Stimulated activated naive CD8-positive, alpha-beta T cell treated with anti-CD3 and anti-CD28 coated beads, Interleukin-15, Interleukin-2, amounts not matched to agents 100 U/mL and 50 U/mL, for 24 hours (primary cell): ENCODE results near the gene ZBTB42.
A peak's percentile ranks its signal among the peaks of the same experiment; 100 is the strongest.
"Not testable (repeated sequence)": the region's sequence is repeated elsewhere in the genome, so short reads cannot be mapped to it uniquely, and the experiment has no call there.

Experiments used
- ATAC-seq: fragments of 150-1000 bp; cut with Tn5 transposase; one replicate; pipeline ENCODE4 v1.10.0; 2021
- DNase-seq: peaks from one replicate; pipeline ENCODE4 v3.0.0; 2021

The ZBTB42 gene

DNA sequence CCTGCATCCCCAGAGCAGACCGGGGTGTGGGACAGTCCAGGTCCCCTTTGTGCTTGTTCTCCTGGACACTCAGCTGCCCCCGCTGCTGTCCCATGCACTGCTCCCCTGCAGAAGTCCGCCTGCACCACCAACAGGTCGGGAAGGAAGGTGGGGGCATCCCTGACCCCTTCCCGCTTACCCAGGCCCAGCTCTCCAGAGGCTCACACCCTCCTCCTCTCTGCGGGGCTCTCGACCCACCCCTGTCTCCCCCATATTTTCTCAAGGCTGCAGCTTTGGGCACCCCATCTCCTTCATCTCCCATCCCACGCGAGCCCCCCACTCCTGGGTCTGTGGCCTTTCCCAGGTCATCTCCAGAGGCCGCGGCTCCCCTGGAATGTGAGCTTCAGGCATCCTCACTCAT lies 9.4 kb downstream of the ZBTB42 start:
- ATAC-seq, result no peak
- DNase-seq, result no peak

DNA sequence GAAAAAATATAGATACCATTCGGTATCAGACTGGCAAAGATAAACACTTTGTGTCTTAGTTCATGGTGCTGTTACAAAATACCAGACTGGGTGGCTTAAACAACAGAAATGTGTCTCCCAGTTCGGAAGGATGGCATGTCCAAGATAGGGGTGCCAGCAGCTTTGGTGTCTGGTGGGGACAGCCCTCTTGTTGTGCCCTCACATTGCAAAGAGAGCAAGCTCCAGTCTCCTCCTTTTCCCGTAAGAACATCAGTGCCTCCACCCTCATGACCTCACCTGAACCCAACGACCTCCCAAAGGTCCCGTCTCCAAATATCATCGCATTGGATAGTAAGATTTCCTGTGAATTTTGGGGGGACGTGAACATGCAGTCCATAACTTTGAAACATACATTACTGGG lies 12.4 kb downstream of the ZBTB42 start:
- DNase-seq, result no peak

DNA sequence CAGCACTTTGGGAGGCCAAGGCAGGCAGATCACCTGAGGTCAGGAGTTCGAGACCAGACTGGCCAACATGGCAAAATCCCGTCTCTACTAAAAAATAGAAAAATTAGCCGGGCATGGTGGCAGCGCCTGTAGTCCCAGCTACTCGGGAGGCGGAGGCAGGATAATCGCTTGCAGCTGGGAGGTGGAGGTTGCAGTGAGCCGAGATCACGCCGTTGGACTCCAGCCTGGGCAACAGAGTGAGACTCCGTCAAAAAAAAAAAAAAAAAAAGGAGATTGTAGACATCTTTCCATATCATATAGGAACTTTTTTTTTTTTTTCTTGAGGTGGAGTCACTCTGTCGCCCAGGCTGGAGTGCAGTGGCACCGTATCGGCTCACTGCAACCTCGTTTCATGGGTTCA lies 13.8 kb downstream of the ZBTB42 start:
- not testable (repeated sequence) for ATAC-seq, DNase-seq

More for the DNA sequence above, 12.4 kb downstream of the ZBTB42 start:
- no peak for ATAC-seq

DNA sequence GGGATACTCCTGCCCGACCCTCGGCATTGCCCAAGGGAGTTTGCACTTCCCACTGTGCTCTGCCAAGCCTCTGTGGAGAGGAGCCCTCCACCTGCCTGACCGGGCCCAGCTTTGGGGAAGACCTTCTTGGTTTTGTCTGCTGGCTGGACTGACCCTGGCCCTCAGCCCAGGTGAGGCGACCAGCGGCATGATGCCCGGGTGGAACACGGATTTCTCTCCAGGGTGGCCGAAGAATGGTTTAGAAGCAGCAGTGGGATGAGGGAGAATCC lies 15.6 kb downstream of the ZBTB42 start:
- no peak for DNase-seq
- no peak for ATAC-seq

DNA sequence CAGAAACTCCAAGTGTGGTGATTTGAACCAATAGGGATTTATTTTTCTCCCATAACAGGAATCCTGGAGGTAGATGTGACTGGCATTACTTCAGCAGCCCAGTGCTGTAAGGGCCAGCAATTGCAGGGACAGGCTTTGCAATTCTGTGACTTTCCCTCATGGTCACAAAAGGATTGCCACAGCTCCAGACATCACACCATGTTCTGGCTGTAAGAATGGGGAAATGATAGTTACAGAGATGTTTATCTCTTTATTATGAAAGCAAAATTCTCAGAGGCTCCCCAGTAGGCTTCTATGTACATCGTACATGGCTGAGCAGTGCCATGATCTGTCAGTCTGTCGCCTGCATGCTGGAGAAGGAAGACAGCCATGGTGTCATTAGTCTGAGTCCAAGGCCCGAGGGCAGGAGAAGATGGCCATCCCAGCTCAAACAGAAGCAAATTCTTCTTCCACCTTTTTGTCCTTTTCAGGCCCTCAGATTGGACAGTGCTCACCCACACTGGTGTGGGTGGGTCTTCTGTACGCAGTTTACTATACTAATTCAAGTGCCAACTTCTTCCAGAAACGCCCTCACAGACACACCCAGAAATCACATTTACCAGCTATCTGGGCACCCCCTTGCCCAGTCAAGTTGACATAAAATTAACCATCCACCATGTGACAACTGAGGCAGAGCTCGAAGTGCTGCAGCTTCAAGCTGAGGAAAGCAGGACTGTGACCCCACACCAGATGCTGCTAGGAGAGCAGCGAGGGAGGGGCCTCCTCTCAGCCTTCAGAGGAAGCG lies 17.2 kb downstream of the ZBTB42 start:
- DNase-seq (no peak), ATAC-seq (no peak)

DNA sequence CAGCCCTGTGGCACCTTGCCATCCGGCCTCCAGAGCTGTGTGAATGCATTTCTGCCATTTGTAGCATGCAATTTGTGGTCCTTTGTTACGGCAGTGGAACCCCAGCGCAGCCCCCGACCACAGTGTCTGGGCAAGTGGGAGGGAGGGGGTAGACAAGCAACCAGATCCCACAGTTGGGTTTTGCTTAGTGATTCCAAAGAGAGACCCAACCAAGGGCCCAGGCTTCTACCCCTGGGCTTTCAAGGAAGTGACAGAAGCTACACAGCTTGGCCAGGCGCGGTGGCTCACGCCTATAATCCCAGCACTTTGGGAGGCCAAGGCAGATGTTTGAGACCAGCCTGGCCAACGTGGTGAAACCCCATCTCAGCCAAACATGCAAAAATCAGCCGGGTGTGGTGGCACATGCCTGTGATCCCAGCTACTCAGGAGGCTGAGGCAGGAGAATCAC lies 17.8 kb downstream of the ZBTB42 start:
- no peak for DNase-seq
- ATAC-seq, result no peak

DNA sequence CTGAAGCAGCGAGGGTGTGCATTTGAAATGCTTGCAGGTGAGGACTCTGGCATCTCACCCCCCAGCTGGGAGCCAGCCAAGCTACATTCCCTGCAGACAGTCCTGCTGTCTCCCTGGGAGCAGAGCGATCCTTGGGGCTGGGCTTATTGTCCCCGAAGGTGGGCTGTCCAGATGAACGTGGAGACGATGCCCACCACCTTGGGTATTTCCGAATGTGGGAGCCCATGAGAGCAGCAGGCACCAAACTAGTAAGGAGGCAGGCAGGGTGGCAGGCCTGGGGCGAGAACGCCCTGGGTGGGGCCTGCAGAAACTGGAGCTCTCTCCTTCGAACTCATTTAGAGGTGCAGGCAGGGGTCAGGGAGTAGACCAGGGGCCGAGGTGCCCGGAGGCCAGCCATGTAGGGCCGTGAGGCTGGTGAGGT lies 18.5 kb downstream of the ZBTB42 start:
- DNase-seq (no peak), ATAC-seq (no peak)

DNA sequence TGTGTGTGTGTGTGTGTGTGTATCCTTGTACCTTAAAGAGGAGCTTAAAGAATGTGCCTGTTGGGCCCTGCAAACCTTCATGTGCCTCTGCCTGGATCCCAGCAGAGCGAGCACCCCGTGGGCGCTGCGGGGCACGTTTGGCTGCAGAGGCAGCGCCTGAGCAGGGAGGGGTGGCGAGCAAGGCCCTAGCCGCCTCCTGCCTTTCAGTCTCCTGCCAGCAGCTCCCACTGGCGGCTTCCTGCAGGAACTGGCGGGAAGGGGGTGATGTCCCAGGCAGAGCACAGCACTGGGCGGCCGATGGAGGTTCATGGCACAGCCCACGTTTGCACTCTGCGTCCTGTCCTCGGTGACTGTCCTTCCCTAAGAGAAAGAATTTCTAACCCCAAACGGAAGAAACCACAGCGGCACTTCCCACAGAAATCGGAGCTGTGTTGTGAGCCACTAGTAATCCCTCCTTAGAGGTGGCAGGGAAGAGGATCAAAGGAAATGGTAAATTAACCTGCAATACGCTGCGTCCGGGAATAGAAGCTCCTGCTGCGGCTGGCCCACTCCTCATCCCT lies 19.8 kb downstream of the ZBTB42 start:
- ATAC-seq, result no peak

DNA sequence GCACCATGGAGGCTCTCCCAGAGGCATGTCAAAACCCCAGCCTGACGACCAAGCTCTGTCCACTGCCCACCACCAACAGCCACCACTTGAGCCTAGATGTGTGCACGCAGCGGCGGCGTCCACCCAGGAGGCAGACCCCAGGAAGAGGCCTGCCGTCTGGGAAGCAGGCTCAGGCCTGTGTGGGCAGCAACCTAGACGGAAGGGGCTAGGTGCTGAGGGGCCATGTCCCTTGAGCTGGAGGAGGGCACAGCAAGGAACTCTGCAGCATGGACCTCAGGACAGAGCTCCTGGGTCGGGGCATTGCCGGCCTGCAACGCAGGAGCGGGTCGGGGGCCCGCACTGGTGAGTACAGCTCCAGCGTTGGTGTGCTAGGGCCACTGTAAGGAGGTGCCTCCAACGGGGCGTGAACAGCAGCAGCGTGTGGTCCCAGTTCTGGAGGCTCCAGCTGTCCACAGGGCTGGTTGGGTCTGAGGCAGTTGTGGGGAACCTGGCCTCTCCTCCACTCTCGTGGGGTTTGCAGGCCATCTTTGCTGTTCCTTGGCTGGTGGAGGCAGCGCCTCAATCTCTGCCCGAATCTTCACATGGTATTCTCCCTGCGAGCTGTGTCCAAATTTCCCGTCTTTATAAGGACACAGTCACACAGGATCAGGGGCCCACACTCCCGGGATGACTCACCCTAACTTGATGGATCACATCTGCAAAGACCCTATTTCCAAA lies 20.5 kb downstream of the ZBTB42 start:
- no peak for ATAC-seq
- no peak for DNase-seq

More for the DNA sequence above, 19.8 kb downstream of the ZBTB42 start:
- no peak for DNase-seq

DNA sequence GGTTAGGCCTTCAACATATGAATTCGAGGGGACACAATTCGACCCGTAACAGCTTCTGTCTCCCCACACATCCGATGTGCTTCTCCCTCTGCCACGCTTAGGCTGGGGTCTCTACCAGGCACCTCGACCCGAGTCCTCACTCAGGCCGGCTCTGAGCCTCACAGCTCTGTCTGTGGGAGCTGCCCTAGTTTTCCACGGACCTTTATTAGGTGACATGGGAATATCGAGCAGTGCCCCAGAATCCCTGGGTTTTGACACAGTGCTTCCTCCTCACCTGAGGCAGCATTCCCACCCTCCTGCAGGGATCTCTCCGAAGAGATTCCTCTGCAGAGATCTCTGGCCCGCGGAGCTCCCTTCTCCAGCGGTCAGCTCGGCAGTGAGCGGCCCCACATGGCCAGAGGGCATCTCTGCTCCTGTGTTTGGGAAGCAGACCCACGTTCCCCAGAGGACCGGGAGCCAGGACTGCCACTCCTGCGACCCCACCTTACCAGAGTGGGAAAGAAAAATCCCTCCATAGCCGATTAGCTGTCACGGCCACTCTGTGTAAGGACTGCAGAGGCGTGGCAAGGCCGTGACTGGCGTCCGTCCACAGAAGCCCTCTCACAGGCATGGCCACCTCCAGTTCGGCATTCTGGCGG lies 21.2 kb downstream of the ZBTB42 start:
- no peak for DNase-seq
- no peak for ATAC-seq

DNA sequence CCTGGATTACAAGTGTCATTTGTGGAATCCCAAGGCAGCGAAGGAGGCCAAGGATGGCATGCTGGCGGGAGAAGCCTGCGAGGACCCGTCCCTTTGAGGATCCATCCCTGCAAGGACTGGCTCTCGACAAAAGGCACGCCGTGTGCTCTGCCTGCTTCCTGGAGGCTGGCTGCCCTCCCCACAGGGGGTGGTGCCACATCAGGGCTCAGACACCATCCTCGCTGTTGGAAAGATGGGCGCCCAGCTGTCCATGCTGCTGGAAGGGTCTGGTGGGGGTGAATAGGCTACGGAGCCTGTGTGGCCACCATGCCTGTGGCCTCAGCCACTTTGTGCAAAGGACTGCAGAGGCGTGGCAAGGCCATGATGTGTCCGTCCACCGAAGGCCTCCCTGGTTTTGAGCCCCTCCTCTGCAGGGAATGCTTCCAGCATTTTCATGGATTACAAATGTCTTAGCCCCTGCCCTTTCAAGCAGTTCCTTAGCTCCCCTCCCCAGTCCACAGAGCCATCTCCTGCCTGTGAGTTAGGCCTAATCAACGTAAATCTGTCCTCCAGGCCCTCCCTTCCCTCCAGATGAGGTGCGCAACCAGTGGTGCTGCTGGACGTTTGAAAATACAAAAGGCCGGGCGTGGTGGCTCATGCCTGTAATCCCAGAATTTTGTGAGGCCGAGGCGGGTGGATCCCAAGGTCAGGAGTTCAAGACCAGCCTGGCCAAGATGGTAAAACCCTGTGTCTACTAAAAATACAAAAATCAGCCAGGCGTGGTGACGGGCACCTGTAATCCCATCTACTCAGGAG lies 22.1 kb downstream of the ZBTB42 start:
- ATAC-seq (no peak), DNase-seq (no peak)

DNA sequence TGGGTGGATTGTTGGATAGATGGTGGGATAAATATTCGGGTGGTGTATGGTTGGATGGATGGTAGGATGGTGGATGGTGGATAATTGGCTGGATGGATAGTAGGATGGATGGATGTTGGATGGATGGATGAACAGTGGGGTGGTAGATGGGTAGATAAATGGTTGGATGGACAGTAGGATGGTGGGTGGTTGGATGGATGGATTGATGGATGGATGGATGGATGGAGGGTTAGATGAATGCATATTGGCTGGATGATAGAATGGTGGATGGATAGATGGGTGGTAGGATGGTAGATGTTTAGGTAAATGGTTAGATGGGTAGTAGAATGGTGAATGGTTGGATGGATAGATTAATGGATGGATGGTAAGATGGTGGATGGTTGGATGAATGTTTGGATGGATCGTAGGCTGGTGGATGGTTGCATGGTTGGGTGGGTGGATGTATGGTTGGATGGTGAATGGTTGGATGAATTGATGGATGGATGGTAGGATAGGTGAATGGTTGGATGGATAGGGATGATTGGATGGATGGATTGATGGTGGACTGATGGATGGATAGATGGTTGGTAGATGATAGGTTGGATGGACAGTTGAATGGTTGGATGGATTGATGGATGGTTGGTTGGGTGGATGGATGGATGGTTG lies 23.6 kb downstream of the ZBTB42 start:
- ATAC-seq (no peak), DNase-seq (no peak)

DNA sequence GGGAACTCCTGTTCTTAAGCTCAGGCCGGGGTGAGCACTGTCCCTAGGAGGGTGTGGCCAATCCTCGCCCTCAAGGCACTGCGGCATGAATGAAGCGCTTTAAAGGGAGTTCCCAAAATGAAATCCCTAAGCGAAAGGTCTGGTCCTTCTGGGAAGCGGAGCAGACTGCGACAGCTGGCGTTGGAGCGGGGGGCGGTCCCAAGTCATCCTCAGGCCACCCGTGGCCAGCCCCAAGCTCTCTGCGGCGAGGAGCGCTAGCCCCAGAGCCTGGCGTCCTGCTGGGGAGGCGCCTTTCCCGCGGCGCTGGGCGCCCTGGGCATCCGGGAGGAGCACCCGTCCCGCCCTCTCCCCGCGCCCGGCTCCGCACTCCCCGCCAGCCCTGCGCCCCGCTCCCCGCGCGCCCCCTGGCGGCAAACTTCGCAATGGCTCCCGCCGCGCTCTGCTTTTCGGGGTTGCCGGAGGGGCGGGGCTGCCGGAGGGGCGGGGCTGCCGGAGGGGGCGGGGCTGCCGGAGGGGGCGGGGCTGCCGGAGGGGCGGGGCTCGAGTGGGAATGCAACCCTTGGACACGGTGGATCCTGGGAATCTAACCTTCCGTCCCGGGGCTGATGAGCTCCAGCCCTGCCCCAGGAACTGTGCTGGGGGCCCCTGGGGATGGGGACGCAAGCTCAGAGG lies 25.4 kb downstream of the ZBTB42 start:
- peak; percentile 94 for ATAC-seq
- peak; percentile 99 for DNase-seq

DNA sequence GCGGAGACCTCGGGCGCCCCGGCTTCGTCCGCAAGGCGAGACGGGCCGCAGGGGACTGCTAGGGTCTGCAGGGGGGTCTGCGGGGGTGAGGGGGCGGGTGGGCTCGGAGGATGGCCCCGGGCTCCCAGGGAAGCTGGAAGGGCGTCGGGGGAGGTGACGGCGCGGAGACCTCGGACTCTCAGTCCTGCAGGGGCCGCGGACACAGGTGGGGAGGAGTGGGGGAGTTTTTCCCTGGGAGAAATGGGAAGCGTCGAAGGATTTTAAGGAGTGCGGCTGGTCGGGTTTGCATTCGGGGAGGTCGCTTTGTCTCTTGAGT lies 25.9 kb downstream of the ZBTB42 start:
- no peak for ATAC-seq
- no peak for DNase-seq

DNA sequence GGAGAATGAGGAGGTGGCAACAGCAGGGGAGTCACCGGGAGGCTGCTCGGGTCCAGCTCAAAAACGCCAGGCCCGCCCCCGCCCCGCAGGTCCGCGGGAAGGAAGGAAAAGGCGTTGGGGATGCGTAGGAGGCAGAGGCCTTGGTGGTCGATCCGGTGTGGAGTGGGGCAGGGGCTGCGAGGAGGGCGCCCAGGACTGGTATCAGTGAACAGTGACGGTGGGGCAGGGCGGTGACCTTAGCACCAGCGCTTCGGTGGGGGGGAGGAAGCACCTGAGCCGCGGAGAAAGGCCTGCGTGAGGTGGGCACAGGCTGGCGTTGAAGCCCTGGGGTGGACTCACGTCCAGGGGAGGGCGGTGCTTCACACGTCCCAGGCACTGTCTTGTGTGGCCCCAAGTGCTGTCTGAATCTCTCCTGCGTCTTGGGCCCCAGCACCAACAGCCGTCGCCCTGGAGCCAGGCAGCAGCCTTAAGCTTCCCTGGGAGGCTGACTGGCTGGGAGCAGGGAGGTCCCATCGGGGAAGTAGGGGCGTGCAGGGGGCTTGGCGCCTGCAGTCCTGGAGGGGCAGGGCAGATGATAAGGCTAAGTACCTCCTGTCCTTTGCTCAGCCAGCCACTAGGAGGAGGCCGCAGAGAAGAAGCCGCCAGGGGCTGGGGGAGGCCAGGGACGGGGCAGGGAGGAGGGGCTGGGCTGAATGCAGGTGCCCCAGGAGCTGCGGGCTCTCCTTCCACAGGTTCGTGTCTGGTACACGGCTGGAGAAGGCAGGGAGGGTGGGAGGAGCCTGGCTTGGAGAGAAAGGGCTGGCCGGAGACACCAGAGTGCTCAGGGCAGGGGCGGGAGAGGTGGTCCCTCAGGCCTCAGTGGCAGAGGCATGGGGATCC lies 26.5 kb downstream of the ZBTB42 start:
- peak; percentile 62 for ATAC-seq
- DNase-seq, result peak; percentile 56

DNA sequence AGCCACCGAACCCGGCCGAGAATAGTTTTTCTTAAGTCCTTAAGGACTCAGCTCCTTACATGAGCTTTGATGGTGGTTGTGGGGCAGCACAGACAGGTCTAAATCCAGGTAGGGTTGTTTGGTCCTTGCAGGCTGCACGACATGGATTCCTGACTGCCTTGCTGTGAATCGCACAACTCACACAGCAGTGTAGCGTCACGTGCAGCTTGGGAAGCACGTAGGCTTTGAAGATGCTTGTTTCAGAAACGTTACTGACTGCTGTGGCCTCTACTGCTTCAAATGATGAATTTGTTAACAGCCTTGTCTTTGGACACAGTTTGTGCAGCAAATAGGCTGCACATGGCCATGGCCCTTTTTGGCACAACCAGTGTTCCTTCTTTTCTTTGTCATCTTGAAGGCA lies 29.9 kb downstream of the ZBTB42 start:
- ATAC-seq, result no peak

DNA sequence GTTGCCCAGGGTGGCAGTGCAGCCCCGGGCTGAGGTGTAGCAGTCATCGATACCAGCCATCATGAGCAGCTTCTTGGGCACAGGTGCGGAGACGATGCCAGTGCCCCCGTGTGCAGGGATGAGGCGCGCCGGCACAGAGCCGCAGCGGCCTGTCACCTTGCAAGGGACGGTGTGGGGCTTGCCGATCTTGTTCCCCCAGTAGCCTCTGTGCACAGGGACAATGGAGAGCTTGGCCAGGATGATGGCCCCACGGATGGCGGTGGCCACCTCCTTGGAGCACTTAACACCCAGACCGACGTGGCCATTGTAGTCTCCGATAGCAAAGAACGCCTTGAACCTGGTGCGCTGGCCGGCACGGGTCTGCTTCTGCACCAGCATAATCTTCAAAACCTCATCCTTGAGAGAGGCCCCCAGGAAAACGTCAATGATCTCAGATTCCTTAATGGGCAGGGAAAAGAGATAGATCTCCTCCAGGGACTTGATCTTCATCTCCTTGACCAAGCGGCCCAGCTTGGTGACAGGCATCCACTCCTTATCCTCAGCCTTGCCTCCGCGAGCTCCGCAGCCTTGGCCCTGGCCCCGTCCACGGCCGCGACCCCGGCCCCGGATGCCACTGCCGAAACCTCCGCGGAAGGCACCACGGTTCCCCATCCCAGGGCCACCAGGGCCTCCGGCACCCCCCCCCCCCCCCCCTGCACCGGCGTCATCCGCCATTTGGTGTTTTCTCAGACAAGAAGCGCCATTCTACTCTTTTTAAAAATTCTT lies 35.5 kb downstream of the ZBTB42 start:
- not testable (repeated sequence) for DNase-seq, ATAC-seq

More for the DNA sequence above, 29.9 kb downstream of the ZBTB42 start:
- no peak for DNase-seq

DNA sequence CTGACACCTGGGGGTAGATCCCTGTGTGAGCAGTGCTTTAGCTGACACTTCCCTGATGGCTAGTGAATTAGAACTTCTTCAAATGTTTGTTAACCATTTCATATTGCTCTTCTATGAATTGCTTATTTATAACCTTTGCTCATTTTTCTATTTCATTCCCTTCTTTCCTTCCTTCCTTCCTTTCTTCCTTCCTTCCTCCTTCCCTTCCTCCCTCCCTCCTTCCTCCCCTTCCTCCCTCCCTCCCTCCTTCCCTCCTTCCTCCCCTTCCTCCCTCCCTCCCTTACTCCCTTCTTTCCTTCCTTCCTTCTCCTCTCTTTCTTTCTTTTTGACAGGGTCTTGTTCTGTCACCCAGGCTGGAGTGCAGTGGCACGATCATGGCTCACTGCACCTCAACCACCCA lies 40.8 kb downstream of the ZBTB42 start:
- no peak for ATAC-seq
- DNase-seq, result no peak

DNA sequence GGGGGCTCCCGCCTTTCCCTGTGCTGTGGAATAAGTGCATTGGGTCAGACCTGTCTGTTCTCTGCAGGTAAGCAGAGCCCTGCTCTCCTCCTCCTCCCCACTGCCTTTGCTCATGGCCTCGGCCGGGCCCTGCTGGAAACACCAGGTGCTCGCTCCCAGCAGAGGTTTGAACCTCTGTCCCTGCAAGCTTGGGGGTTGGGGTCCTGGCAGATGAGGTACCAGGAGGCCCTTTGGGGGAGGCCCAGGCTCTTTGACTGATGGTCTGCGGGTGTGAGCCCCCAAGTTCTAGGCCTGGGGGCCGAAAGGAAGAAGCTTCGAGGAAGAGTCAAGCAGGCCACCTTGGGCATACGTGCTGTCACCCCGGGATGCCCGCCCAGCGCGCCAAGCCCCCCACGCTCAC lies 42.1 kb downstream of the ZBTB42 start:
- no peak for ATAC-seq
- DNase-seq, result no peak
